Measurements from ENCODE around the gene NUDT8.

NUDT8 gene

GRCh38 chr11:67616431-67617242 lies 13.1 kb downstream of the NUDT8 start:
- Histone ChIP-seq H3K4me2 (no peak overlapping the region), H3K36me3 (ENCODE audit: insufficient read depth) (no peaks in the 10 kb centered on the region), H3K4me1 (ENCODE audit: low read depth, poor library complexity, severe bottlenecking) (peaks cover 23% of the 10 kb centered on the region), H3K4me3 (IDR thresholded peaks at IDR 0.05; ENCODE audit: insufficient read depth, low read depth, low read length) (no peak overlapping the region), H4K20me1 (ENCODE audit: insufficient read depth) (no peaks in the 10 kb centered on the region), H2AFZ (ENCODE audit: low read depth) (no peak overlapping the region), H3K79me2 (ENCODE audit: insufficient read depth, low read depth) (no peaks in the 10 kb centered on the region), H3K27me3 (ENCODE audit: insufficient read depth, low read depth) (no peaks in the 10 kb centered on the region), H3K27ac (no peak overlapping the region), H3K9ac (no peak overlapping the region)
- TF ChIP-seq CTCF (conservative IDR thresholded peaks at IDR 0.05; ENCODE audit: low read depth, low read length) = no peak

- Histone ChIP-seq H3K27me3 (ENCODE audit: insufficient read depth, low read depth) (no peaks in the 10 kb centered on the region), H3K36me3 (ENCODE audit: insufficient read depth) (no peaks in the 10 kb centered on the region), H3K9ac (no peak overlapping the region), H3K4me2 (no peak overlapping the region), H2AFZ (ENCODE audit: low read depth) (no peak overlapping the region), H3K27ac (no peak overlapping the region), H3K79me2 (ENCODE audit: insufficient read depth, low read depth) (no peaks in the 10 kb centered on the region), H3K4me3 (IDR thresholded peaks at IDR 0.05; ENCODE audit: insufficient read depth, low read depth, low read length) (no peak overlapping the region), H4K20me1 (ENCODE audit: insufficient read depth) (no peaks in the 10 kb centered on the region), H3K4me1 (ENCODE audit: low read depth, poor library complexity, severe bottlenecking) (peaks cover 23% of the 10 kb centered on the region)
- peak; percentile 25; the same call in 1 of the 2 replicates for TF ChIP-seq CTCF (conservative IDR thresholded peaks at IDR 0.05; ENCODE audit: low read depth, low read length)
Measured at GRCh38 chr11:67615728-67616430, 13.9 kb downstream of the NUDT8 start.

- peaks cover 23% of the 10 kb centered on the region for H3K4me1 ChIP-seq (ENCODE audit: low read depth, poor library complexity, severe bottlenecking)
- H3K36me3 ChIP-seq (ENCODE audit: insufficient read depth) = no peaks in the 10 kb centered on the region
- peak; percentile 63 for TF ChIP-seq CTCF (conservative IDR thresholded peaks at IDR 0.05; ENCODE audit: low read depth, low read length)
- H3K4me3 ChIP-seq (IDR thresholded peaks at IDR 0.05; ENCODE audit: insufficient read depth, low read depth, low read length) = no peak overlapping the region
- H3K4me2 ChIP-seq = peak overlapping the region; percentile 91
- H2AFZ ChIP-seq (ENCODE audit: low read depth) = peak overlapping the region; percentile 42; the same call in 1 of the 2 replicates
- no peaks in the 10 kb centered on the region for H4K20me1 ChIP-seq (ENCODE audit: insufficient read depth)
- peak overlapping the region; percentile 98 for H3K27ac ChIP-seq
- H3K9ac ChIP-seq = peak overlapping the region; percentile 78
- no peaks in the 10 kb centered on the region for H3K79me2 ChIP-seq (ENCODE audit: insufficient read depth, low read depth)
- H3K27me3 ChIP-seq (ENCODE audit: insufficient read depth, low read depth) = no peaks in the 10 kb centered on the region
Measured at GRCh38 chr11:67614730-67615714, 14.7 kb downstream of the NUDT8 start.
